ENCODE results near the gene CCDC107.

Gene CCDC107

GRCh38 chr9:35662437-35662836, 4.3 kb downstream of the CCDC107 start:
- no peak for DNase-seq

GRCh38 chr9:35664531-35665470, 6.7 kb downstream of the CCDC107 start, which contains the start of gene ARHGEF39:
Gene ARHGEF39, minus strand, starts transcription at chr9:35665195. Its CDS starts 26 bp downstream, at chr9:35665169.
- DNase-seq: peak; percentile 68

- no peak for DNase-seq
Observed at GRCh38 chr9:35665471-35665818, 7.4 kb downstream of the CCDC107 start.

- DNase-seq: no peak
Observed at GRCh38 chr9:35666045-35666444, 8.0 kb downstream of the CCDC107 start.

- no peak for DNase-seq
Observed at GRCh38 chr9:35666549-35666948, 8.5 kb downstream of the CCDC107 start.

GRCh38 chr9:35667939-35668338, 9.8 kb downstream of the CCDC107 start:
- DNase-seq: no peak

GRCh38 chr9:35669331-35670145, 11.4 kb downstream of the CCDC107 start:
- DNase-seq: no peak

- no peak for DNase-seq
Observed at GRCh38 chr9:35673132-35674024, 15.3 kb downstream of the CCDC107 start, which contains the start of gene CA9. Gene CA9, plus strand, starts transcription at chr9:35673928. Its CDS starts 32 bp downstream, at chr9:35673960.

GRCh38 chr9:35674025-35674361, 15.9 kb downstream of the CCDC107 start:
- no peak for DNase-seq

GRCh38 chr9:35675204-35675603, 17.1 kb downstream of the CCDC107 start:
- DNase-seq: peak; percentile 4

- peak; percentile 23 for DNase-seq
Observed at GRCh38 chr9:35675732-35676392, 17.8 kb downstream of the CCDC107 start.

- DNase-seq: no peak
Observed at GRCh38 chr9:35679091-35679490, 21.0 kb downstream of the CCDC107 start.

GRCh38 chr9:35679766-35680330, 21.8 kb downstream of the CCDC107 start:
- DNase-seq: no peak

- no peak for DNase-seq
Observed at GRCh38 chr9:35680331-35681105, 22.4 kb downstream of the CCDC107 start.

- no peak for DNase-seq
Observed at GRCh38 chr9:35681341-35682002, 23.4 kb downstream of the CCDC107 start.

- DNase-seq: no peak
Observed at GRCh38 chr9:35682051-35682450, 24.0 kb downstream of the CCDC107 start.

GRCh38 chr9:35682520-35683315, 24.6 kb downstream of the CCDC107 start:
- no peak for DNase-seq

- no peak for DNase-seq
Observed at GRCh38 chr9:35683323-35683722, 25.2 kb downstream of the CCDC107 start.

GRCh38 chr9:35684921-35685320, 26.8 kb downstream of the CCDC107 start:
- no peak for DNase-seq

GRCh38 chr9:35685506-35685905, 27.4 kb downstream of the CCDC107 start:
- DNase-seq: no peak
